Endothelial cell of umbilical vein (primary cell): Measurements from ENCODE around the gene MCTP1.

Experiments used
- CTCF ChIP-seq, 2 donors: IDR thresholded peaks; 1 replicate in 1 of 2; 2 replicates in 1 of 2; pipeline ENCODE4 v1.5.1; 2011; ENCODE audit warnings: low read length in 2 of 2, mild to moderate bottlenecking in 2 of 2, moderate library complexity in 2 of 2, control low read depth in 1 of 2, inconsistent platforms in 1 of 2, low read depth in 1 of 2; ENCODE audit not compliant: insufficient read depth in 1 of 2; ENCODE audit errors: extremely low read depth in 1 of 2
- EZH2 ChIP-seq: IDR thresholded peaks from 2 replicates; pipeline ENCODE4 v1.6.1; 2012; ENCODE audit warnings: borderline replicate concordance, low read depth, mild to moderate bottlenecking, moderate library complexity, low read length, inconsistent platforms; ENCODE audit not compliant: severe bottlenecking
- FOS ChIP-seq: IDR thresholded peaks from 2 replicates; pipeline ENCODE4 v1.6.1; 2011; ENCODE audit warnings: mild to moderate bottlenecking, low read length, moderate library complexity, borderline replicate concordance; ENCODE audit not compliant: insufficient read depth
- GATA2 ChIP-seq: IDR thresholded peaks from 2 replicates; pipeline ENCODE4 v1.7.0; 2011; ENCODE audit warnings: low read depth, mild to moderate bottlenecking, moderate library complexity, mixed read lengths, low read length; ENCODE audit not compliant: insufficient read length, insufficient read depth
- JUN ChIP-seq: IDR thresholded peaks from 2 replicates; pipeline ENCODE4 v1.6.1; 2011; ENCODE audit warnings: borderline replicate concordance, low read depth; ENCODE audit not compliant: insufficient read length, insufficient read depth
- MYC ChIP-seq: IDR thresholded peaks from one replicate; pipeline ENCODE4 v1.6.1; 2011; ENCODE audit warnings: mild to moderate bottlenecking, low read depth, low read length
- POLR2A ChIP-seq: IDR thresholded peaks from 2 replicates; pipeline ENCODE4 v1.6.1; 2012; ENCODE audit warnings: low read depth, mild to moderate bottlenecking, control low read depth, low read length
- POLR2AphosphoS5 ChIP-seq: IDR thresholded peaks from 2 replicates; pipeline ENCODE4 v1.6.1; 2012; ENCODE audit warnings: low read depth, mild to moderate bottlenecking, control low read depth, low read length, moderate library complexity; ENCODE audit not compliant: insufficient read depth
- TF ChIP-seq, protein P1 (sequence below): IDR thresholded peaks from 2 replicates; pipeline ENCODE4 v1.6.1; 2011; ENCODE audit not compliant: insufficient read depth, insufficient read length

DNA sequence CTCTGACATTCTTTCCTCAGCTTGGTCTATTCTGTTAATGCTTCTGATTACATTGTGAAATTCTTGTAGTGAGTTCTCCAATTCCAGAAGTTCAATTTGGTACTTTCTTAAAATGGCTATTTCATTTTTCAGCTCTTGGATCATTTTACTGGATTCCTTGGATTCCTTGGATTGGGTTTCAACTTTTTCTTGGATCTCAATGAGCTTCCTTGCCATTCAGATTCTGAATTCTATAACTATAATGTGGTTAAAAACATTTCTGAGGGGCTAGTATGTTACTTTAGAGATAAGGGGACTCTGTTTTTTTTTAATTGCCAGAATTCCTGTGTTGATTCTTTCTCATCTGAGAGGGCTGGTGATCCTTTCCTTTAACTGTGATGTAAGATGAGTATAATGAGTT lies 136.4 kb downstream of the MCTP1 start:
- TF ChIP-seq POLR2A (no peak), GATA2 (no peak), CTCF (IDR thresholded peaks at IDR 0.05; ENCODE audit: extremely low read depth in 1 of 2, insufficient read depth in 1 of 2, low read depth in 1 of 2, low read length in 2 of 2) (no peak), EZH2 (no peak), MYC (no peak), JUN (no peak), POLR2AphosphoS5 (no peak), FOS (no peak)
- TF ChIP-seq, protein P1, sequence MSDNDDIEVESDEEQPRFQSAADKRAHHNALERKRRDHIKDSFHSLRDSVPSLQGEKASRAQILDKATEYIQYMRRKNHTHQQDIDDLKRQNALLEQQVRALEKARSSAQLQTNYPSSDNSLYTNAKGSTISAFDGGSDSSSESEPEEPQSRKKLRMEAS, result no peak
